Fibroblast of mammary gland (primary cell): ENCODE results near the gene SPTBN4.

ENCODE experiments used
- DNase-seq: peaks from one replicate; pipeline ENCODE4 v3.0.0-alpha.2; 2010; ENCODE audit warnings: low read depth
- H3K4me3 ChIP-seq: 2 replicates; pipeline ENCODE4 v1.5.1; 2011; ENCODE audit warnings: low read depth, mild to moderate bottlenecking, low read length, moderate library complexity; ENCODE audit not compliant: control insufficient read depth
- TF ChIP-seq, protein P1 (sequence below): conservative IDR thresholded peaks from 2 replicates; pipeline ENCODE4 v1.5.1; 2011; ENCODE audit warnings: low read depth, low read length, inconsistent platforms; ENCODE audit not compliant: control insufficient read depth, insufficient read depth

Gene SPTBN4

DNA sequence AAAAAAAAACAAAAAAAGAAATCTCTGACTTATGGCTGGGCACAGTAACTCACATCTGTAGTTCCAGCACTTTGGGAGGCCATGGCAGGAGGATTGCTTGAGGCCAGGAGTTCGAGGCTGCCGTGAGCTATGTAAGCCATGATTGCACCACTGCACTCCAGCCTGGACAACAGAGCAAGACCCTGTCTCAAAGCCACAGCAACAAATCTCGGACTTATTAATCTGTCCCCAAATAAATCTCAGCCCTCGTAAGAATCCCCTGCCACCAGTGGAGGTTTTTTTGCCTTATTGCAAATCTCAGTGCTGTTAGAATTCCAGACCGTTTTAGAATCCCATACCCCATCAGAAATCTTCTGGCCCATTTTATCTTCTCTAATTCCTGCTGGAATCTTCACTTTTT, 114.7 kb downstream of the SPTBN4 start:
- no peak overlapping the region for H3K4me3 ChIP-seq
- no peak for DNase-seq
- TF ChIP-seq, protein P1, sequence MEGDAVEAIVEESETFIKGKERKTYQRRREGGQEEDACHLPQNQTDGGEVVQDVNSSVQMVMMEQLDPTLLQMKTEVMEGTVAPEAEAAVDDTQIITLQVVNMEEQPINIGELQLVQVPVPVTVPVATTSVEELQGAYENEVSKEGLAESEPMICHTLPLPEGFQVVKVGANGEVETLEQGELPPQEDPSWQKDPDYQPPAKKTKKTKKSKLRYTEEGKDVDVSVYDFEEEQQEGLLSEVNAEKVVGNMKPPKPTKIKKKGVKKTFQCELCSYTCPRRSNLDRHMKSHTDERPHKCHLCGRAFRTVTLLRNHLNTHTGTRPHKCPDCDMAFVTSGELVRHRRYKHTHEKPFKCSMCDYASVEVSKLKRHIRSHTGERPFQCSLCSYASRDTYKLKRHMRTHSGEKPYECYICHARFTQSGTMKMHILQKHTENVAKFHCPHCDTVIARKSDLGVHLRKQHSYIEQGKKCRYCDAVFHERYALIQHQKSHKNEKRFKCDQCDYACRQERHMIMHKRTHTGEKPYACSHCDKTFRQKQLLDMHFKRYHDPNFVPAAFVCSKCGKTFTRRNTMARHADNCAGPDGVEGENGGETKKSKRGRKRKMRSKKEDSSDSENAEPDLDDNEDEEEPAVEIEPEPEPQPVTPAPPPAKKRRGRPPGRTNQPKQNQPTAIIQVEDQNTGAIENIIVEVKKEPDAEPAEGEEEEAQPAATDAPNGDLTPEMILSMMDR = no peak

DNA sequence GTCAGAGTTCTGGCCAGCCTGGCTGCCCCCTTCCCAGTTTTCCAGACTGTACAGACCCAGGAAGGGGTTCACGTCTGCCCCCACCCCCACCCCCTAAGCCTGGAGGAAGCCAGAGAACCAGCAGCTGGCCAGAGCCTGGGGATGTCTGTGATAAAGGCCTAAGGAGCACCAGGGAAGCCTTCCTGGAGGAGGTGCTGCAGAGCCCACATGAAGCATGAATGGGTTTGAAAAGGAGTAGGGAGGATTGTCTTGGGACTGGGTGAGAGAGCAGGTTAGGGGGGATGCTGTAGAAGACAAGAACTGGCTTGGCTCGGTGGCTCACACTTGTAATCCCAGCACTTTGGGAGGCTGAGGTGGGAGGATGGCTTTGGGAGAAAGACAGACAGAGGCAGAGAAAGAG, 115.7 kb downstream of the SPTBN4 start:
- DNase-seq = no peak
- H3K4me3 ChIP-seq = no peak overlapping the region
- TF ChIP-seq, protein P1 = no peak

DNA sequence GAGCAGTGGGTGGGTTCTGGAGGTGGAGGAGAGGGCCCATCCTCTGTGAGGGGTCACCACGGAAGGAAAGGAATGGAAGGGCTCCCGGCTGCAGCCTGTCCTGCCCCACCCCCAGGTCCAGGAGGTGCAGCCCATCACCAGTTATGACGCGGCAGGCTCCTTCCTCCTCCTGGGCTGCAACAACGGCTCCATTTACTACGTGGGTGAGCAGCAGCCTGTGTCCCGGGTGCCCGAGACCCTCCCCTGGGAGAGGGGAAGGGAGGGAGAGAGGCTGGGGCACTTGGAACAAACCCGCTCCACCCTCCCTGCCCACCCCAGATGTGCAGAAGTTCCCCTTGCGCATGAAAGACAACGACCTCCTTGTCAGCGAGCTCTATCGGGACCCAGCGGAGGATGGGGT, 116.5 kb downstream of the SPTBN4 start:
- no peak for DNase-seq
- TF ChIP-seq, protein P1 = no peak
- no peak overlapping the region for H3K4me3 ChIP-seq

DNA sequence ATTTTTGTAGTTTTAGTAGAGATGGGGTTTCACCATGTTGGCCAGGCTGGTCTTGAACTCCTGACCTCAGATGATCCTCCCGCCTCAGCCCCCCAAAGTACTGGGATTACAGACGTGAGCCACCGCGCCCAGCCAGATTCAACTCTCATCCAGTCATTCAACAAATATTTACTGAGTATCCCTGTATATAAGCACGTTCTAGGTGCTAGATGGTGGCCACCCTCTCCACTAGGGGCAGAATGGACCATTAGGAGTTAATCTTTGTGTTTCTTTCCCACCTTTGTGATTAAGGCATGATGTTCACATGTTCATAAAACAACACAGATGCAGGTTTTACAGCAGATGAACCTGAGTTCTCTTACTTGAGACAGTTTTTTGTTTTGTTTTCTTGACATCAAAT, 117.2 kb downstream of the SPTBN4 start:
- DNase-seq = no peak
- H3K4me3 ChIP-seq = no peak overlapping the region

DNA sequence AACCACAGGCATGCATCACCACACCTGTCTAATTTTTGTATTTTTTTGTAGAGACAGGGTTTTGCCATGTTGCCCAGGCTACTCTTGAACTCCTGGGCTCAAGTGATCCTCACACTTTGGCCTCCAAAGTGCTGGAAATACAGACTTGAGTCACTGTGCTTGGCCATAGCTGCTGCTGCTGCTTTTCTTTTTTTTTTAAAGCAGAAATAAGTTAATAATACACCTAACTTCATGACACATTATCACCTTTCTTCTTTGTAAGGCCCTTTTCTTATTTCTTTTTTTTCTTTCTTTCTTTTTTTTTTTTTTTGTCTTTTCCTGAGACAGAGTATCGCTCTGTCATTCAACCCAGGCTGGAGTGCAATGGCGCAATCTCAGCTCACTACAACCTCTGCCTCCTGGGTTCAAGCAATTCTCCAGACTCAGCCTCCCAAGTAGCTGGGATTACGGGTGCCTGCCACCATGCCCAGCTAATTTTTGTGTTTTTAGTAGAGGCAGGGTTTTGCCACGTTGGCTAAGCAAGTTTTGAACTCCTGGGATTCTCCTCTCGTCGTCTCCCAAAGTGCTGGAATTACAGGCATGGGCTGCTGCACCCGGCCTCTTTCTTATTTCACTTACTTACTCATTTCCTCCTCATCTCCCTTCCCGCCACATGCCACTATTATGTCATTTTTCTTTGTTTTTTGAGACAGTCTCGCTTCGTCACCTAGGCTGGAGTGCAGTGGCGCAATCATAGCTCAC, 118.6 kb downstream of the SPTBN4 start:
- TF ChIP-seq, protein P1 = no peak
- DNase-seq = peak; percentile 84
- no peak overlapping the region for H3K4me3 ChIP-seq

More for the DNA sequence above, 117.2 kb downstream of the SPTBN4 start:
- TF ChIP-seq, protein P1 = peak; percentile 31

DNA sequence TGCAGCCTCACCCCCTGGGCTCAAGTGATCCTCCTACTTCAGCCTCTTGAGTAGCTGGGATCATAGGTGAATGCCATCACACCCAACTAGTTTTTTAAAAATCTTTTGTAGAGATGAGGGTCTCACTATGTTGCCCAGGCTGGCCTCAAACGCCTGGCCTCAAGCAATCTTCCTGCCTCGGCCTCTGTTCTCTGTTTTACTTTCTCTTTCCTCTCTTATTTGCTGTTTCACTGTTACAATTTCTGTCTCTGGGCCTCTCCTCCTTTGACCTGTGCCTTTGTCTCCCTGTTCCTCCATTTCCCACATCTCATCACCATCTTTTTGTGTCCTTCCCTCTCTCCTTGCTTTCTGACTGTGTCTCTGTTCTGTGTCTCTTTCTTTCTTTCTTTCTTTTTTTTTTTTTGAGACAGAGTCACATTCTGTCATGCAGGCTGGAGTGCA, 119.2 kb downstream of the SPTBN4 start:
- no peak for DNase-seq
- TF ChIP-seq, protein P1 = no peak
- no peak overlapping the region for H3K4me3 ChIP-seq

DNA sequence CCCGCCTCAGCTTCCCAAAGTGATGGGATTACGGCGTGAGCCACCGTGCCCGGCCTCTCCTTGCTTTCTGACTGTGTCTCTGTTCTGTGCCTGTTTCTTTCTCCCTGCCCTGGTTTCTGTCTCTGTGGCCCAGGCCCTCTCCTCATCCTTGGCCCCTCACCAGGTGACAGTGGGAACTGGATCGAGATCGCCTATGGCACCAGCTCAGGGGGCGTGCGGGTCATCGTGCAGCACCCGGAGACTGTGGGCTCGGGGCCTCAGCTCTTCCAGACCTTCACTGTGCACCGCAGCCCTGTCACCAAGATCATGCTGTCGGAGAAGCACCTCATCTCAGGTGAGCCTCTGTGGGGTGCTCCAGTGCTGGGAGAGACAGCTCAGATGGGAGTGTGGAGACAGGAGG, 119.8 kb downstream of the SPTBN4 start:
- TF ChIP-seq, protein P1 = no peak
- DNase-seq = no peak
- H3K4me3 ChIP-seq = no peak overlapping the region
